Nephron (organoid): ENCODE measurements around the gene UBE2H.

Experiments
- H3K27ac Mint-ChIP-seq, 3 experiments: 2 replicates each; pipeline ENCODE4 v1.8.0; 2020; ENCODE audit warnings: mixed read lengths in 3 of 3, mild to moderate bottlenecking in 2 of 3, moderate library complexity in 1 of 3
- H3K27me3 Mint-ChIP-seq: 2 replicates; pipeline ENCODE4 v1.8.0; 2021; ENCODE audit warnings: low read depth, mild to moderate bottlenecking, moderate library complexity, mixed read lengths
- H3K36me3 Mint-ChIP-seq: 2 replicates; pipeline ENCODE4 v1.8.0; 2020; ENCODE audit warnings: low read depth, mixed read lengths
- H3K4me1 Mint-ChIP-seq: 2 replicates; pipeline ENCODE4 v1.8.0; 2020; ENCODE audit warnings: mixed read lengths
- H3K4me3 Mint-ChIP-seq, 3 experiments: 2 replicates each; pipeline ENCODE4 v1.8.0; 2020; ENCODE audit warnings: mild to moderate bottlenecking in 3 of 3, mixed read lengths in 3 of 3, moderate library complexity in 2 of 3
- H3K9me3 Mint-ChIP-seq: 2 replicates; pipeline ENCODE4 v1.8.0; 2020; ENCODE audit warnings: mixed read lengths
- CTCF ChIP-seq, 3 experiments: fragments of 200-600 bp; sonication (generic); IDR thresholded peaks; one replicate each; pipeline ENCODE4 v1.5.0; 2021; ENCODE audit warnings: antibody characterized with exemption in 3 of 3; ENCODE audit not compliant: unreplicated experiment in 3 of 3

Gene UBE2H

GRCh38 chr7:129952086-129952652 is 591 bp downstream of the UBE2H start:
- H3K36me3 Mint-ChIP-seq: peaks cover 3% of the 10 kb centered on the region
- no peak for TF ChIP-seq CTCF (IDR thresholded peaks at IDR 0.05; ENCODE audit: unreplicated experiment in 3 of 3)
- H3K4me3 Mint-ChIP-seq: no peak overlapping the region
- no peaks in the 10 kb centered on the region for H3K9me3 Mint-ChIP-seq
- H3K27ac Mint-ChIP-seq: no peak overlapping the region
- H3K4me1 Mint-ChIP-seq: peaks cover 6% of the 10 kb centered on the region
- H3K27me3 Mint-ChIP-seq: no peaks in the 10 kb centered on the region

- Mint-ChIP-seq H3K27me3 (no peaks in the 10 kb centered on the region), H3K4me3 (no peak overlapping the region), H3K27ac (no peak overlapping the region), H3K36me3 (peaks cover 6% of the 10 kb centered on the region), H3K9me3 (no peaks in the 10 kb centered on the region), H3K4me1 (peaks cover 13% of the 10 kb centered on the region)
- no peak for TF ChIP-seq CTCF (IDR thresholded peaks at IDR 0.05; ENCODE audit: unreplicated experiment in 3 of 3)
These were observed 1.3 kb downstream of the UBE2H start for GRCh38 chr7:129951226-129952085.

- H3K27me3 Mint-ChIP-seq: no peaks in the 10 kb centered on the region
- no peak for TF ChIP-seq CTCF (IDR thresholded peaks at IDR 0.05; ENCODE audit: unreplicated experiment in 3 of 3)
- no peak overlapping the region for H3K4me3 Mint-ChIP-seq
- peaks cover 10% of the 10 kb centered on the region for H3K36me3 Mint-ChIP-seq
- H3K27ac Mint-ChIP-seq: no peak overlapping the region
- peaks cover 14% of the 10 kb centered on the region for H3K4me1 Mint-ChIP-seq
- no peaks in the 10 kb centered on the region for H3K9me3 Mint-ChIP-seq
These were observed 1.9 kb downstream of the UBE2H start for GRCh38 chr7:129950933-129951225.

GRCh38 chr7:129950191-129950932 is 2.4 kb downstream of the UBE2H start:
- H3K4me3 Mint-ChIP-seq: no peak overlapping the region
- H3K9me3 Mint-ChIP-seq: no peaks in the 10 kb centered on the region
- H3K36me3 Mint-ChIP-seq: peaks cover 11% of the 10 kb centered on the region
- no peaks in the 10 kb centered on the region for H3K27me3 Mint-ChIP-seq
- no peak overlapping the region for H3K27ac Mint-ChIP-seq
- TF ChIP-seq CTCF (IDR thresholded peaks at IDR 0.05; ENCODE audit: unreplicated experiment in 3 of 3): no peak
- H3K4me1 Mint-ChIP-seq: peaks cover 14% of the 10 kb centered on the region

DNA sequence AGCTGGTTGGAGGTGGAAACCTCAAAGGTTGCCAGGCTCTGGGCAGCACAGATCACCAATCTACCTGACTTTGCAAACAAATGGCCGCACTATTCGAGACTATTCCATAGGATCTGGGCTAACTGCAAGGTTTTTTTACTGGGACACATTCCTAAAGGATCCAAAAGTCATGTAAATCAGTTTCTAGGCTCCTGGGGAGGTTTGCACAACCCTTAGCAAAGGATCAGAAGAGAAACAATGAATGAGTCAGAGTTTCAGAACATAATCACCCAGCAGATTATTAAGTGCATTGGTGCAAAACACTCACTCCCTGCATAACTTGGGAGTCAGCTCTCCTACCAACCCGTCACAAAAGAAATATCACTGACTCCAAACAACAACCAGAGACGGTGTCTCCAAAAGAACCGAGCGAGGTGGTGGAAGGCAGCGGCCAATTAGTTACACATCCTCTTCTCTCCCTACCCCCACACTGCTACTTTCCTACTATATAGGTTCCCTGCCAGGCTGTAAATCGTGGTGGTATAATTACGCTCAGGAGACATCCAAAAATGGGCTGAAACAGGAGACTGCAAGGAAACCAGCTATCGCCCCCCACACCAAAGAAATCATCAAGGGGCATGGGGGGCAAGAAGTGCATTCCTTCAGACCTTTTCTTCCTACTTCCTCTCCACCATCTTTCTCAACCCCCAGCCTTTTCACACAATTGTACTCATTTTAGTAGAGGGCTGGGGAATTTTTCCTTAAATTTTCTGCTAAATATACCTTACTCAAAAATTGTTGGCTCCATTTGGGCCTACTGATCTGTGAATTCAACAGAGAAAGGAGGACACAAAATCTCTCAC is 3.2 kb downstream of the UBE2H start:
- Mint-ChIP-seq H3K27ac (no peak overlapping the region), H3K4me1 (peaks cover 14% of the 10 kb centered on the region), H3K36me3 (peaks cover 19% of the 10 kb centered on the region), H3K9me3 (no peaks in the 10 kb centered on the region), H3K4me3 (no peak overlapping the region), H3K27me3 (no peaks in the 10 kb centered on the region)
- TF ChIP-seq CTCF (IDR thresholded peaks at IDR 0.05; ENCODE audit: unreplicated experiment in 3 of 3): no peak
